Memory B cell (primary cell): ENCODE measurements around the gene ZNF598.

Source experiments
- ATAC-seq: fragments of 150-1000 bp; cut with Tn5 transposase; 2 replicates; pipeline ENCODE4 v1.10.0; 2021; ENCODE audit warnings: low read depth, mild to moderate bottlenecking, moderate library complexity
- DNase-seq, 2 donors: peaks; one replicate each; pipeline ENCODE4 v3.0.0; 2022; ENCODE audit warnings: low spot score in 2 of 2
- H3K27ac Mint-ChIP-seq: one replicate; pipeline ENCODE4 v1.8.0; 2022; ENCODE audit warnings: mild to moderate bottlenecking, moderate library complexity, mixed read lengths
- H3K27me3 Mint-ChIP-seq: one replicate; pipeline ENCODE4 v1.8.0; 2022; ENCODE audit warnings: mixed read lengths
- H3K36me3 Mint-ChIP-seq: one replicate; pipeline ENCODE4 v1.8.0; 2022; ENCODE audit warnings: mild to moderate bottlenecking, mixed read lengths
- H3K4me1 Mint-ChIP-seq: one replicate; pipeline ENCODE4 v1.8.0; 2022; ENCODE audit warnings: mixed read lengths
- H3K4me3 Mint-ChIP-seq: one replicate; pipeline ENCODE4 v1.8.0; 2022; ENCODE audit warnings: mild to moderate bottlenecking, moderate library complexity, mixed read lengths
- H3K9me3 Mint-ChIP-seq: one replicate; pipeline ENCODE4 v1.8.0; 2022; ENCODE audit warnings: mixed read lengths

ZNF598 gene

DNA sequence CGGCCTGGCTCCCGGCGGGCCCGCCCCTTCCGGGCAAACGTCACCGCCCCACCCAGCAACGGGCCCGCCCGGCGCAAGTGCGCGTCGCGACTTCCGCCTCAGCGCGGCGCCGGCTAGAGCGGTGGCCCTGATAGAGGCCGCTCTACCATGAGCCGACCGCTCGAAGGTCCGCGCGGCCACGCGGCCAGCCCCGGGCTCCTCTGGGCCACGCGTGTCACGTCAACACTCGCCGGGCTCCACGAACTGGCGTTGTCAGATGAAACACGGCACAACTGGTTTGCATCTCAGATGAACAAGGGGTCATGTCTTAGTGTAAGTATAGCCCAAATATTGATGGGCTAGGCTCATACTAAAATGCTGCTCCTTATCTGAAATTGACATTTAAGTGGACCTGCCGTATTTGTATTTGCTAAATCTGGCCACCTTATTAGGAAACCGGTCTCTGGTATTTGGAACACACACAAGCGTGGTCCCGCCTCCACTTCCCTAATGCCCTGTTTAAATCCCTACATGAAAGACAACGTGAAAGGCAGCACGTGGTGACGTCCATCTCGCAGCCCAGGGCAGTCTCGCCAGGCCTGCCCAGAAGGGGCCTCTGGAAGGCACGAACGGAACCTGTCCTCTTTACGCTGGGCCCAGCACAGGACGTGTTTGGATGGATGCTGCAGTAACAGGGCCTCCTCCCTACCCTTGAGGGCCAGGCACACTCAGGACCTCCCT lies at the start of gene ZNF598:
Gene ZNF598, minus strand, starts transcription at position 31 of the 720 bp plus-strand sequence.
- peak; percentile 69 to 77 for DNase-seq
- Mint-ChIP-seq H3K36me3 (no peaks in the 10 kb centered on the region), H3K27me3 (no peaks in the 10 kb centered on the region), H3K4me3 (peak within 1 kb of the TSS; percentile 91), H3K4me1 (peaks cover 32% of the 10 kb centered on the region), H3K27ac (peak within 1 kb of the TSS; percentile 92), H3K9me3 (no peaks in the 10 kb centered on the region)
- peak; percentile 97 for ATAC-seq

DNA sequence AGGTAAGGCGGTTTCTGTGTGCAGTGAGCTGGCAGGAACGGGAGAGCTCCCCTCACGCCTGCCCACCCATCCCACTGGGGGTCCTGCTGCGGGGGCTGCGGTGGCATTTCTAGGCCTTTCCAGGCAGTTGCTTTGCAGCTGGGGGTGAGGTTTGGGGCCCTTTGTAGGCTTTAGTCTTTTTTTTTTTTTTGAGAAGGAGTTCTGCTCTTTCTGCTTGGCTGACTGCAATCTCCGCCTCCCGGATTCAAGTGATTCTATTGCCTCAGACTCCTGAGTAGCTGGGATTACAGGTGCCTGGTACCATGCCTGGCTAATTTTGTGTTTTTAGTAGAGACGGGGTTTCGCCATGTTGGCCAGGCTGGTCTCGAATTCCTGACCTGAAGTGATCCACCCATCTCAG lies 49.3 kb upstream of the ZNF598 start:
- Mint-ChIP-seq H3K27me3 (no peaks in the 10 kb centered on the region), H3K36me3 (peaks cover 11% of the 10 kb centered on the region), H3K4me1 (peaks cover 2% of the 10 kb centered on the region), H3K9me3 (no peaks in the 10 kb centered on the region), H3K27ac (no peak overlapping the region), H3K4me3 (no peak overlapping the region)
- DNase-seq (no peak), ATAC-seq (no peak)

DNA sequence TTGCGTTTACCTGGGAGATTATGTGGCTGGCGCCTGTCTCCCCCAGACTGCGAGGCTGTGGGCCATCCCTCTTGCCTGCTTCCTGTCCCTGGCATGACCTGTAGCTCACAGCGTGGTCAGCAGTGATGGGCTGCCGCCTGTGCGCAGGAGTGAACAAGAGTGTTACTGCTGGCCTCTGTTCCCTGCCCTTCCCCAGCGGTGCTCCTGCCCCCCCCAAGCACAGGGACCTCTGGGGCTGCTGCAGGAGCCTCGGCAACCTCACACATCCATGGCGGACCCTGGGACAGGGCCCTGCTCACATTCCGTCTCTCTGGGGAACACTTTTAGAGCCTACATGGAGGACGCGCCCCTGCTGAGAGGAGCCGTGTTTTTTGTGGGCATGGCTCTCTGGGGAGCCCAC lies 48.8 kb upstream of the ZNF598 start:
- peaks cover 2% of the 10 kb centered on the region for H3K4me1 Mint-ChIP-seq
- H3K27ac Mint-ChIP-seq: no peak overlapping the region
- peaks cover 13% of the 10 kb centered on the region for H3K36me3 Mint-ChIP-seq
- no peak for ATAC-seq
- H3K9me3 Mint-ChIP-seq: no peaks in the 10 kb centered on the region
- H3K27me3 Mint-ChIP-seq: no peaks in the 10 kb centered on the region
- no peak overlapping the region for H3K4me3 Mint-ChIP-seq
- no peak for DNase-seq

DNA sequence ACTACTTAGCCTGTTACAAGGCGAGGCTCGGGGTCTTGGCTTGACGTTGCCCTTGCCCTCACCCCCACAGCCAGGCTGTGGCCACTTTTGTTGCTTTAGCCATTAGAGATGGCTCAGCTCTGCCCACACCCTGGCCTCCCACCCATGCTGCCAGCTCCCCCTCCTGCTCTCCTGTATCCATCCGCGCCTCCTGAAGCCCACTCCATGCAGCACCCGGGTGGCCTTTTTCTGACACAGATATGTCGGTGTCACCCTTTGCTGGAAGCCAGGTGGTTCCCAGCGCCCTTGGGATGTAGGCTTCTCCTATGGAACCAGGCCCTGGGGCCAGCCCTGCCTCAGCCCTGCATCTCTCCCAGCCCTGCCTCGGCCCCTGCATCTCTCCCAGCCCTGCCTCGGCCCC lies 47.8 kb upstream of the ZNF598 start:
- peaks cover 17% of the 10 kb centered on the region for H3K36me3 Mint-ChIP-seq
- no peaks in the 10 kb centered on the region for H3K27me3 Mint-ChIP-seq
- peaks cover 2% of the 10 kb centered on the region for H3K4me1 Mint-ChIP-seq
- H3K4me3 Mint-ChIP-seq: no peak overlapping the region
- H3K27ac Mint-ChIP-seq: no peak overlapping the region
- DNase-seq (no peak), ATAC-seq (no peak)
- H3K9me3 Mint-ChIP-seq: no peaks in the 10 kb centered on the region

DNA sequence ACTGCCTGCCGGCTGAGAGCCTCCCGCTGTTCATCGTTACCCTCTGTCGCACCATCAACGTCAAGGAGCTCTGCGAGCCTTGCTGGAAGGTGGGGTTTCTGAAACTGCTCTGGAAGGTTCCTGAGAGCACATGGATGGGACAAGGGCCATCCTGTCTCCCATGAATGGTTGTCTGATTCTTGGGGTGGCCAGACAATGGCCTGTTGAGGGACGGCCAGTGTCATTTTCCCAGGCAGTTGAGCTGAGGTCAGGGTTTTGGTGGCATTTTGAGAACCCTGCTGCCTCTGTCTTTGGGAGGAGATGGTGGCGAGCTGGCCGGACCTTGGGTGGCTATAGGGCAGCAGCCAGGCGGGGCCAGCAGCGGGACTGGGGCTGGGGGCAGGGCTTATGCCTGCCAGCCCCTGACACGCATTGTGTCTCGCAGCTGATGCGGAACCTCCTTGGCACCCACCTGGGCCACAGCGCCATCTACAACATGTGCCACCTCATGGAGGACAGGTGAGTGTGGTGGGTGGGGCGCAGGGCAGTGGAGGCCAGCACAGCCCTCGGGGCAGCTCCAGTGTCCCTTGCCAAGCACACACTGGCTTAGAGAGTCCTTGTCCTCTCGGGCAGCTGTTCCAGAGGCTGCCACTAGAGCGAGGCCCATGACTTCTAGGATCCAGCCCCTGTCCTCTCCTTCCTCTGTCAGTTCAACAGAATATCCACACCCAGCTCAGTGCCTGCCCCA lies 47.2 kb upstream of the ZNF598 start:
- no peak overlapping the region for H3K4me3 Mint-ChIP-seq
- H3K36me3 Mint-ChIP-seq: peaks cover 18% of the 10 kb centered on the region
- H3K27ac Mint-ChIP-seq: no peak overlapping the region
- no peaks in the 10 kb centered on the region for H3K9me3 Mint-ChIP-seq
- no peaks in the 10 kb centered on the region for H3K27me3 Mint-ChIP-seq
- peaks cover 2% of the 10 kb centered on the region for H3K4me1 Mint-ChIP-seq
- DNase-seq (no peak), ATAC-seq (no peak)

DNA sequence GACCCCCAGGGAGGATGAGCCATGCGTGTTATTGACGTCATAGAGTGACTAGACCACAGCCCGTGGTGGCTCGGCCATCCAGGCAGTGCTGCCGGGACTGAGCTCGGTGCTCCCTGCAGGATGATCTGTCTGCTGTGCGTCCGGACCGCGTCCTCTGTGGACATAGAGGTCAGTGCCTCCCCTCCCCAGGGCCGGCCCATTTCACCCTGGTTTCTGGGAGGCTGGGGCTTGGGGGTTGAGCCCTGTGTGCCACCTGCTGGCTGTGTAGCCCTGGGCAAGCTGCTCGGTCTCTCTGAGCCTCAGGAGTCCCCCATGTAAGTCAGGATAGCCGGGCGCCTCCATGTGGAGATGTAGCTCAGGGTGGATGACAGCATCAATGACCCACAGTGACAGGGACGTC lies 46.5 kb upstream of the ZNF598 start:
- H3K4me3 Mint-ChIP-seq: no peak overlapping the region
- H3K9me3 Mint-ChIP-seq: no peaks in the 10 kb centered on the region
- peaks cover 18% of the 10 kb centered on the region for H3K36me3 Mint-ChIP-seq
- peaks cover 2% of the 10 kb centered on the region for H3K4me1 Mint-ChIP-seq
- DNase-seq (no peak), ATAC-seq (no peak)
- H3K27ac Mint-ChIP-seq: no peak overlapping the region
- no peaks in the 10 kb centered on the region for H3K27me3 Mint-ChIP-seq

DNA sequence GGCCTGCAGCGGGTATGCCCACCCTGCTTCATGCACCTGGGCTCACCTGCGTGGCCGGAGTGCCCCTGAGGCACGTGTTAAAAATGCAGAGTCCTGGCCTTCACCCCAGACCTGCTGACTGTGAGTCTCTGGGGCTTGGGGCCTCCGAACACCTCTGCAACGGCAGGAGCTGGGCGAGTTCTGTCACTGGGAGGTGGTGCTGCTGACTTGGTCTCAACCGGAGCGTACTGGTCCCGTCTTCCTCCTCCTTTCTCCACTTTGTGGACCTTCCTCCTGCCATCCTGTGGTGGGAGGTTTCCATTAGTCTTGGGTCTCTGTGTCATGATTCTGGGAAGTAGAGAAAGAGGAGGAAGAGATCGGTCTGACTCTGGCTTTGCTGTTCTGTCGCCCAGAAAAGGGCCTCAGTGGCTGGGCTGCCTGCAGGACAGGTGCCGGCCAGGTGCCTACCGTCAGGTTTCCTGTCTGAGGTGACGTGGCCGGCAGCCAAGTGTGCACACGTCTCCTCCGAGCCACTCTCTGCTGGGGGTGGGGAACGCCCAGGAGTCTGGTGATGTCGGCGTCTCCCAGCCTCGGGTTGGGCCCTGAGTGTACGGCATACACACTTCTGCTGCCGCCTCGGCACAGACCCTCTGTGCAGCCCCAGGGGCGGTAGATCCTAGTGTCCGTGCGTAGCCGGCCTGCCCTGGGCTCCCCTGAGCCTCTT lies 45.1 kb upstream of the ZNF598 start:
- Mint-ChIP-seq H3K9me3 (no peaks in the 10 kb centered on the region), H3K36me3 (peaks cover 18% of the 10 kb centered on the region), H3K4me1 (peaks cover 2% of the 10 kb centered on the region), H3K27ac (no peak overlapping the region), H3K27me3 (no peaks in the 10 kb centered on the region), H3K4me3 (no peak overlapping the region)
- DNase-seq: no peak
- no peak for ATAC-seq

DNA sequence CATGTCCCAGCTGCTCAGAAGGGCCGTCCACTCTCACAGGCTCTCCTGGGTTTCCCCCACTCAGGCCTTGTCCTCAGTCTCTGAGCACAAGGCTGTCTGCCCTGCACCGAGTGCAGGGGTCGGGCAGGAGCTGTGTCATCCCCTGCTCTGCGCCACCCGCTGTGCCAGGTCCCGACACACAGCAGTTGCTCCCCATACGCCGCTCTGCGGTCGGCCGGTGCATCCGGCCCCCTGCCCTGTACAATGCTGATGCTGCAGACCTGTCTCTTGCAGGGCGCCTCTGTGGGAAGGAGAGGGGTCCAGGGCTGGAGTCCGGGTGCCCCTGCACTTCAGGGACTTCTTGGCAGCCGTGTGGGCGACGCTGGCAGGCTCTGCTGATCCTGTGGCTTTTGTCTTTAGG lies 44.3 kb upstream of the ZNF598 start:
- no peaks in the 10 kb centered on the region for H3K9me3 Mint-ChIP-seq
- H3K27ac Mint-ChIP-seq: no peak overlapping the region
- ATAC-seq (no peak), DNase-seq (no peak)
- no peaks in the 10 kb centered on the region for H3K27me3 Mint-ChIP-seq
- H3K36me3 Mint-ChIP-seq: peaks cover 18% of the 10 kb centered on the region
- no peak overlapping the region for H3K4me3 Mint-ChIP-seq
- peaks cover 2% of the 10 kb centered on the region for H3K4me1 Mint-ChIP-seq

DNA sequence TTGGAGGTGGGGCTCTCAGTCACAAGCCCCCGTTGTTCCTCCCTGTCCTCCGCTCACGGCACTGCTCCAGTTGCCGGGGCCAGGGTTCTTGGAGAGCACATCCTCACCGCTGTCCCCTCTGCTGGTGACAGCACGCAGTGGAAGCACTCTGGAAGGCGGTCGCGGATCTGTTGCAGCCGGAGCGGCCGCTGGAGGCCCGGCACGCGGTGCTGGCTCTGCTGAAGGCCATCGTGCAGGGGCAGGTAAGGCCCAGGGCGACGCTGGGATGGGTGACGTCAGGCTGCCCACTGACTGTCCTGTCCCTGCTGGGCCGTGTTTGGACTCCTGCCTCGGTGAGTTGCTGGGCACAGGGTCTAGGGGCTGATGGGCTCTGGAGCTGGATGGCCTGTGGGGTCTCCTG lies 43.6 kb upstream of the ZNF598 start:
- DNase-seq: no peak
- Mint-ChIP-seq H3K27ac (no peak overlapping the region), H3K4me3 (no peak overlapping the region), H3K36me3 (peaks cover 18% of the 10 kb centered on the region), H3K27me3 (no peaks in the 10 kb centered on the region), H3K9me3 (no peaks in the 10 kb centered on the region), H3K4me1 (peaks cover 8% of the 10 kb centered on the region)
- ATAC-seq: no peak

DNA sequence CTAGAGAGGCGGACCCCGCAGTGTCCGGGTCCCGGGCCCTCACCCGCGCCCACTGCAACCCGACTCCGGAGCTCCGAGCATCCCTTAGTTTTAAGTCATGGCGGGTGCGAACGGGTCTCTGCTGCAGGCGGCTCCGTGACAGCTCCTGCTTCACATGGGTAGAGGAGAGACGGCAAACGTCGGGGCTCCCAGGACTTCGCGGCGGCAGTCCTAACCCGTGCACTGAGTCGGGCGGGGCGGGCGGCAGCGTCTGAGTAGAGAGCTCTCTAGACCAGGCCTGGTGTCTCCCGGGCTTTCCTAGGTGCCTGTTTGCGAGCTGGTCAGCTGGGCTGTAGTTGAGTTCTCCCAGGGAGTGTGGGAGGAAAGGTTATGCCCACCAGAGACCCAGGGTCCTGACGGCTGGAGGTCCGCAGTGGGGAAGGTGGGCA lies 38.5 kb upstream of the ZNF598 start:
- H3K27ac Mint-ChIP-seq: no peak overlapping the region
- peaks cover 7% of the 10 kb centered on the region for H3K36me3 Mint-ChIP-seq
- peaks cover 13% of the 10 kb centered on the region for H3K4me1 Mint-ChIP-seq
- H3K4me3 Mint-ChIP-seq: peak overlapping the region; percentile 90
- no peak for DNase-seq
- no peaks in the 10 kb centered on the region for H3K9me3 Mint-ChIP-seq
- ATAC-seq: peak; percentile 26
- H3K27me3 Mint-ChIP-seq: no peaks in the 10 kb centered on the region

DNA sequence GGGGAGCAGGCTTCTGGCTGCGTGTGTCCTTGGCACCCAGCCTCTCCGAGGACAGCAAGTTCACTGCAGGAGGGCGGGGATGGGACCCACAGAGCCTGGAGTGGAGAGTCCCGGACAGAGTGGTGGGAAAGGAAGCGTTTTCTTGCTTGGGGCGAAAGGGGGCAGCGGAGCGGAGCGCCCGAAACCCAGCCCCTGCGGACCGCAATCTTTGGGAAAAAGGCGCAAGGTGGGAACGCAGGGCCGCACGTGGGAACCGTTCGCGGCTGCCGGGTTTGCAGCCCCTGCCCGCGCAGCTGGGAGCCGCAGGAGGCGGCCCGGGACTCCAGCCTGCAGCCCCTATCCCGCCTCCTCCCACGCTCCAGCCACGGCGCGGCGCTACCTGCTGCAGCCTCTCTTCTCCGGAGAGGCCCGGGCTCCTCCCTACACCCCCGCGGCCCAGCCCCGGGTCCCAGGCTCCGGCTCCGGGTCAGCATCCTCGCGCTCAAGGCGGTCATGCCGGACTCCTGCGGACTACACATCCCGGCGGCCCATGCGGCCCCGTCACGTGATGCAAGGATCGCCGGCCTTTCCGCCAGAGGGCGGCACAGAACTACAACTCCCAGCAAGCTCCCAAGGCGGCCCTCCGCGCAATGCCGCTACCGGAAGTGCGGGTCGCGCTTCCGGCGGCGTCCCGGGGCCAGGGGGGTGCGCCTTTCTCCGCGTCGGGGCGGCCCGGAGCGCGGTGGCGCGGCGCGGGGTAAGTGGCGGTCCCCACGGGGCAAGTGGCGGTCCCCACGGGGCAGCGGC lies 37.9 kb upstream of the ZNF598 start, which contains the start of the genes NTHL1 and TSC2:
Gene NTHL1, minus strand, starts transcription at position 505 of the 786 bp plus-strand sequence. Its CDS starts 11 bp downstream, at position 494.
Gene TSC2, plus strand, starts transcription at position 656 of the 786 bp plus-strand sequence. CDS start 631 bp downstream, outside the sequence.
- Mint-ChIP-seq H3K4me3 (peak within 1 kb of the TSS; percentile 90), H3K27ac (no peak within 1 kb of the TSS), H3K9me3 (no peaks in the 10 kb centered on the region), H3K27me3 (no peaks in the 10 kb centered on the region), H3K4me1 (peaks cover 15% of the 10 kb centered on the region), H3K36me3 (peaks cover 5% of the 10 kb centered on the region)
- DNase-seq: peak; percentile 90 to 94
- peak; percentile 96 for ATAC-seq

DNA sequence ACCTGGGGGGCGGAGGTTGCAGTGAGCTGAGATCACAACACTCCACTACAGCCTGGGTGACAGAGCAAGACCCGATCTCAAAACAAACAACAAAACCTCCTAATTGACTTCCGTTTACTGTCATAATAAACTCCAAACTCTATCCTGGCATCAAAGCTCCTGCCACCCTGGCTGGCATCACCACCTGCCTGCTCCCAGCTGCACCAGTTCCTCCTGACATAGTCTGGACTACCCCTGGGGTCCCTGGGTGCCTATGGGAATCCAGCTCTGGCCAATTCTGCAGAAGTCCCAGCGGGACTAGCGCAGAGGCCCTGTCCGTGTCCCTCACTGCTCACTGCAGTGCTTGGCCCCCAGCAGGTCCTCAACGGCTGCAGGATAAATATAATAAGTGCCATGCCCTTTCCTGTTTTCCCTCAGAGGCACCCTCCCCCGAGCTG lies 37.3 kb upstream of the ZNF598 start:
- no peaks in the 10 kb centered on the region for H3K27me3 Mint-ChIP-seq
- peak overlapping the region; percentile 90 for H3K4me3 Mint-ChIP-seq
- no peak overlapping the region for H3K27ac Mint-ChIP-seq
- peaks cover 4% of the 10 kb centered on the region for H3K36me3 Mint-ChIP-seq
- no peak for ATAC-seq
- DNase-seq: no peak
- no peaks in the 10 kb centered on the region for H3K9me3 Mint-ChIP-seq
- H3K4me1 Mint-ChIP-seq: peaks cover 15% of the 10 kb centered on the region

DNA sequence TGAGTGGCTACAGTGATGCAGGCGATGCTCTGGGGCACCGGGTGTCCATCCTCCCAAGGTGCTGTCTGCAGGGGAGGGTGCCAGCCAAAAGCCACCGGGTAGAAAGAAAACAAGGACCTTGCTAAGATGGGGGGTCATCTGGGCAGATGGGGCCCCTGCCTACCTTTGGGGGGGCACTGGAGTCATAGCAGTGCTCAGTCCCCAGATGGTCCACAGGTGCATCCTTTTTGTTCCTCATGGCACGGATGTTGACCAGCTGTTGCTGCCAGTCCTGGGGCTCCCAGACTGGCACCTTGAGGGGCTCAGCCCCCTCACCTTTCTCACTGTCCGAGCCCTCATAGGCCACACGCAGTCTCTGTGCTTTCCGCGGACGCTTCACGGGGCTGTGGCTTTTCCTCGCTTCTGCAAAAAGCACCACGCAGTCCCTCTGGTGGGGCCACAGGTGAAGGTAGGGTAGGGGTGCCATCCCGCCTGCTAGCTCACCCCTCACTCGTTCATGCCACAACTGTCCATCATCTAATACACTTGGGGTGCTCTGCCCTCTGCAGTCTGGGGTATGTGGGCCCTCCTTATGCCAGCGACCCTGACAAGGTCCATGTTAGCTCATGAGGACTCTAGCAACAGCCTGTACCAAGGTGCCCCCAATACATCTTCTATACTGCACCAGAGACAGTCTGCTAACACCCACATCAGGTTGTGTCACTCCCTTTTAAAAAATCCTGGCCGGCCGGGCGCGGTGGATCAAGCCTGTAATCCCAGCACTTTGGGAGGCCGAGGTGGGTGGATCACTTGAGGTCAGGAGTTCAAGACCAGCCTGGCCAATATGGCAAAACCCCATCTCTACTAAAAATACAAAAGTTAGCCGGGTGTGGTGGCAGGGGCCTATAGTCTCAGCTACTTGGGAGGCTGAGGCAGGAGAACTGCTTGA lies 36.6 kb upstream of the ZNF598 start:
- DNase-seq (no peak), ATAC-seq (no peak)
- no peak overlapping the region for H3K27ac Mint-ChIP-seq
- H3K9me3 Mint-ChIP-seq: no peaks in the 10 kb centered on the region
- H3K4me1 Mint-ChIP-seq: peaks cover 15% of the 10 kb centered on the region
- H3K36me3 Mint-ChIP-seq: peaks cover 4% of the 10 kb centered on the region
- peak overlapping the region; percentile 90 for H3K4me3 Mint-ChIP-seq
- no peaks in the 10 kb centered on the region for H3K27me3 Mint-ChIP-seq
